ENCODE measurements around the gene SORCS2.

DNA sequence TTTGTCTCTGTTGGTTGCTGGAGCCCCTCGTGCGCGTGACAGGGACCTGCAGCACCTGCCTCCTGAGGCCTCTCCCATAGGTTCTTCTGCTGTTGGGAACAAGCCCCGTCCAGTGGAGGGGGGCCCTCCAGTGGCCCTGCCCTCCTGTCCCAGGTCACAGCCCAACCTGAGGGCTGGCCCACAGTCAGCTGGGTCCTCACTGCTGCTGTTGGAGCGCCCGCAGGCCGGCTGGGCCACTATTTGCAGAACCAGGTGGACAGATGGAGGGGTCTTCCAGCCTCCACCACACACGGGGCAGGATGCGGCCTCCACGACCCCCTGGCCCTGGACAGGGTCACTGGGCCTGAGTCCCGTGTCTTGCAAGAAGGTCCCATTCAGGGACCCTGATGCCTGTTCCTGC lies 293.8 kb downstream of the SORCS2 start:
- TF ChIP-seq, protein P1, sequence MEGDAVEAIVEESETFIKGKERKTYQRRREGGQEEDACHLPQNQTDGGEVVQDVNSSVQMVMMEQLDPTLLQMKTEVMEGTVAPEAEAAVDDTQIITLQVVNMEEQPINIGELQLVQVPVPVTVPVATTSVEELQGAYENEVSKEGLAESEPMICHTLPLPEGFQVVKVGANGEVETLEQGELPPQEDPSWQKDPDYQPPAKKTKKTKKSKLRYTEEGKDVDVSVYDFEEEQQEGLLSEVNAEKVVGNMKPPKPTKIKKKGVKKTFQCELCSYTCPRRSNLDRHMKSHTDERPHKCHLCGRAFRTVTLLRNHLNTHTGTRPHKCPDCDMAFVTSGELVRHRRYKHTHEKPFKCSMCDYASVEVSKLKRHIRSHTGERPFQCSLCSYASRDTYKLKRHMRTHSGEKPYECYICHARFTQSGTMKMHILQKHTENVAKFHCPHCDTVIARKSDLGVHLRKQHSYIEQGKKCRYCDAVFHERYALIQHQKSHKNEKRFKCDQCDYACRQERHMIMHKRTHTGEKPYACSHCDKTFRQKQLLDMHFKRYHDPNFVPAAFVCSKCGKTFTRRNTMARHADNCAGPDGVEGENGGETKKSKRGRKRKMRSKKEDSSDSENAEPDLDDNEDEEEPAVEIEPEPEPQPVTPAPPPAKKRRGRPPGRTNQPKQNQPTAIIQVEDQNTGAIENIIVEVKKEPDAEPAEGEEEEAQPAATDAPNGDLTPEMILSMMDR (IDR thresholded peaks at IDR 0.05) = no peak
- no peak for TF ChIP-seq EP300 (IDR thresholded peaks at IDR 0.05; ENCODE audit: low read depth)
